SK-N-SH treated with all-trans-retinoic acid at 6 μM for 48 hours (cell line): ENCODE data around the gene TRNP1.

Source experiments
- ARNTL ChIP-seq: fragments of 450-650 bp; formaldehyde crosslinking; IDR thresholded peaks from 2 replicates; pipeline ENCODE4 v1.5.0; 2020; ENCODE audit warnings: low read depth, mild to moderate bottlenecking, moderate library complexity, borderline replicate concordance
- CSDC2 ChIP-seq: fragments of 250-450 bp; sonication (Bioruptor Pico); IDR thresholded peaks from 2 replicates; pipeline ENCODE4 v1.5.0; 2020; ENCODE audit warnings: mild to moderate bottlenecking, moderate library complexity
- GLIS3 ChIP-seq: fragments of 250-450 bp; sonication (Bioruptor Pico); IDR thresholded peaks from 2 replicates; pipeline ENCODE4 v1.5.0; 2020; ENCODE audit warnings: mild to moderate bottlenecking, moderate library complexity
- PPARA ChIP-seq: fragments of 250-450 bp; sonication (Bioruptor Pico); IDR thresholded peaks from 2 replicates; pipeline ENCODE4 v1.5.0; 2020; ENCODE audit warnings: mild to moderate bottlenecking, borderline replicate concordance
- RARB ChIP-seq: fragments of 250-450 bp; sonication (Bioruptor Pico); IDR thresholded peaks from 2 replicates; pipeline ENCODE4 v1.8.0; 2021; ENCODE audit warnings: mild to moderate bottlenecking, moderate library complexity
- TCF4 ChIP-seq: fragments of 250-450 bp; sonication (Bioruptor Pico); IDR thresholded peaks from 2 replicates; pipeline ENCODE4 v1.8.0; 2021; ENCODE audit warnings: mild to moderate bottlenecking, moderate library complexity, borderline replicate concordance
- TOX ChIP-seq: fragments of 250-450 bp; sonication (Bioruptor Pico); IDR thresholded peaks from 2 replicates; pipeline ENCODE4 v1.8.0; 2021; ENCODE audit warnings: mild to moderate bottlenecking, moderate library complexity, borderline replicate concordance
- ZFP3 ChIP-seq: fragments of 250-450 bp; sonication (Bioruptor Pico); IDR thresholded peaks from 2 replicates; pipeline ENCODE4 v1.5.0; 2020; ENCODE audit warnings: mild to moderate bottlenecking, moderate library complexity
- ZFP30 ChIP-seq: fragments of 450-650 bp; formaldehyde crosslinking; IDR thresholded peaks from 2 replicates; pipeline ENCODE4 v1.5.0; 2022; ENCODE audit warnings: mild to moderate bottlenecking, moderate library complexity
- TF ChIP-seq, protein P1 (sequence below): fragments of 250-450 bp; sonication (Bioruptor Pico); IDR thresholded peaks from 2 replicates; pipeline ENCODE4 v1.8.0; 2020; ENCODE audit warnings: mild to moderate bottlenecking, moderate library complexity, borderline replicate concordance
- TF ChIP-seq, protein P2 (sequence below): fragments of 250-450 bp; sonication (Bioruptor Pico); IDR thresholded peaks from 2 replicates; pipeline ENCODE4 v1.5.1; 2020; ENCODE audit warnings: low read depth, mild to moderate bottlenecking, moderate library complexity
- TF ChIP-seq, protein P3 (sequence below): fragments of 250-450 bp; sonication (Bioruptor Pico); IDR thresholded peaks from 2 replicates; pipeline ENCODE4 v1.8.0; 2021; ENCODE audit warnings: low read depth, mild to moderate bottlenecking, moderate library complexity, borderline replicate concordance

DNA sequence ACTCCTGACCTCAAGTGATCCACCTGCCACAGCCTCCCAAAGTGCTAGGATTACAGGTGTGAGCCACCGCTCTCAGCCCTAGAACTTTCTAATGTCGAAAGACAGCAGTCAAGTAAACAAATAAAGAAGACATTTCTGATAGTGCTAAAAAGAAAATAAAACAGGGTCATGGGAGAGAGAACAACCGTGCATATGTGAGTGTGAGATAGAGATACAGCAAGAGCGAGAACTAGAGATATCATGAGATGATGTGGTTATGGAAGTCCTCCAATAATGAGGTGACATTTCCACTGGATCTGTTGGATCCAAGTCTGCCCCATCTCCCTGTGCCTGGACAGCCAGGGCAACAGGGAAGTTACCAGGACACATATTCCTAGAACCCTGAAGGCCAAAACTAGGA lies 23.7 kb downstream of the TRNP1 start:
- TF ChIP-seq, protein P1, sequence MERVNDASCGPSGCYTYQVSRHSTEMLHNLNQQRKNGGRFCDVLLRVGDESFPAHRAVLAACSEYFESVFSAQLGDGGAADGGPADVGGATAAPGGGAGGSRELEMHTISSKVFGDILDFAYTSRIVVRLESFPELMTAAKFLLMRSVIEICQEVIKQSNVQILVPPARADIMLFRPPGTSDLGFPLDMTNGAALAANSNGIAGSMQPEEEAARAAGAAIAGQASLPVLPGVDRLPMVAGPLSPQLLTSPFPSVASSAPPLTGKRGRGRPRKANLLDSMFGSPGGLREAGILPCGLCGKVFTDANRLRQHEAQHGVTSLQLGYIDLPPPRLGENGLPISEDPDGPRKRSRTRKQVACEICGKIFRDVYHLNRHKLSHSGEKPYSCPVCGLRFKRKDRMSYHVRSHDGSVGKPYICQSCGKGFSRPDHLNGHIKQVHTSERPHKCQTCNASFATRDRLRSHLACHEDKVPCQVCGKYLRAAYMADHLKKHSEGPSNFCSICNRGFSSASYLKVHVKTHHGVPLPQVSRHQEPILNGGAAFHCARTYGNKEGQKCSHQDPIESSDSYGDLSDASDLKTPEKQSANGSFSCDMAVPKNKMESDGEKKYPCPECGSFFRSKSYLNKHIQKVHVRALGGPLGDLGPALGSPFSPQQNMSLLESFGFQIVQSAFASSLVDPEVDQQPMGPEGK = no peak
- TF ChIP-seq CSDC2 (no peak), PPARA (CRISPR knock-in tag) (no peak), ARNTL (no peak), RARB (CRISPR knock-in tag) (no peak), TOX (no peak), ZFP30 (CRISPR knock-in tag) (no peak), TCF4 (CRISPR knock-in tag) (no peak), GLIS3 (CRISPR knock-in tag) (no peak), ZFP3 (CRISPR knock-in tag) (no peak)
- TF ChIP-seq, protein P2, sequence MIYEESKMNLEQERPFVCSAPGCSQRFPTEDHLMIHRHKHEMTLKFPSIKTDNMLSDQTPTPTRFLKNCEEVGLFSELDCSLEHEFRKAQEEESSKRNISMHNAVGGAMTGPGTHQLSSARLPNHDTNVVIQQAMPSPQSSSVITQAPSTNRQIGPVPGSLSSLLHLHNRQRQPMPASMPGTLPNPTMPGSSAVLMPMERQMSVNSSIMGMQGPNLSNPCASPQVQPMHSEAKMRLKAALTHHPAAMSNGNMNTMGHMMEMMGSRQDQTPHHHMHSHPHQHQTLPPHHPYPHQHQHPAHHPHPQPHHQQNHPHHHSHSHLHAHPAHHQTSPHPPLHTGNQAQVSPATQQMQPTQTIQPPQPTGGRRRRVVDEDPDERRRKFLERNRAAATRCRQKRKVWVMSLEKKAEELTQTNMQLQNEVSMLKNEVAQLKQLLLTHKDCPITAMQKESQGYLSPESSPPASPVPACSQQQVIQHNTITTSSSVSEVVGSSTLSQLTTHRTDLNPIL (CRISPR knock-in tag) = no peak
- TF ChIP-seq, protein P3, sequence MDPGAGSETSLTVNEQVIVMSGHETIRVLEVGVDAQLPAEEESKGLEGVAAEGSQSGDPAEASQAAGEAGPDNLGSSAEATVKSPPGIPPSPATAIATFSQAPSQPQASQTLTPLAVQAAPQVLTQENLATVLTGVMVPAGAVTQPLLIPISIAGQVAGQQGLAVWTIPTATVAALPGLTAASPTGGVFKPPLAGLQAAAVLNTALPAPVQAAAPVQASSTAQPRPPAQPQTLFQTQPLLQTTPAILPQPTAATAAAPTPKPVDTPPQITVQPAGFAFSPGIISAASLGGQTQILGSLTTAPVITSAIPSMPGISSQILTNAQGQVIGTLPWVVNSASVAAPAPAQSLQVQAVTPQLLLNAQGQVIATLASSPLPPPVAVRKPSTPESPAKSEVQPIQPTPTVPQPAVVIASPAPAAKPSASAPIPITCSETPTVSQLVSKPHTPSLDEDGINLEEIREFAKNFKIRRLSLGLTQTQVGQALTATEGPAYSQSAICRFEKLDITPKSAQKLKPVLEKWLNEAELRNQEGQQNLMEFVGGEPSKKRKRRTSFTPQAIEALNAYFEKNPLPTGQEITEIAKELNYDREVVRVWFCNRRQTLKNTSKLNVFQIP = no peak
